HL-60 (cell line): ENCODE measurements around the gene PC.
A peak's percentile ranks its signal among the peaks of the same experiment; 100 is the strongest.

ENCODE experiments used
- DNase-seq, 2 experiments: peaks; one replicate each; pipeline ENCODE4 v3.0.0-alpha.2; 2010 to 2020; ENCODE audit warnings: low read depth in 1 of 2, low spot score in 1 of 2
- H3K27ac ChIP-seq: fragments of 250-450 bp; sonication (Bioruptor Pico); replicated peaks from 2 replicates; pipeline ENCODE4 v1.5.1; 2020; ENCODE audit warnings: mild to moderate bottlenecking, moderate library complexity
- H3K27me3 ChIP-seq: fragments of 250-450 bp; sonication (Bioruptor Pico); 2 replicates; pipeline ENCODE4 v1.5.1; 2021; ENCODE audit warnings: mild to moderate bottlenecking, moderate library complexity; ENCODE audit not compliant: insufficient read depth, poor library complexity, severe bottlenecking
- H3K4me3 ChIP-seq: replicated peaks from 2 replicates; pipeline ENCODE4 v1.5.1; 2011; ENCODE audit warnings: mild to moderate bottlenecking, control low read depth, low read length; ENCODE audit not compliant: insufficient read depth
- GABPA ChIP-seq: IDR thresholded peaks from 2 replicates; pipeline ENCODE4 v1.6.1; 2012; ENCODE audit warnings: low read depth
- POLR2AphosphoS5 ChIP-seq: IDR thresholded peaks from 2 replicates; pipeline ENCODE4 v1.6.1; 2012; ENCODE audit warnings: low read depth
- SPI1 ChIP-seq: IDR thresholded peaks from 2 replicates; pipeline ENCODE4 v1.6.1; 2012; ENCODE audit warnings: low read depth, mild to moderate bottlenecking, borderline replicate concordance
- TF ChIP-seq, protein P1 (sequence below): IDR thresholded peaks from 2 replicates; pipeline ENCODE4 v1.6.1; 2012; ENCODE audit warnings: low read depth; ENCODE audit not compliant: insufficient replicate concordance
- TF ChIP-seq, protein P2 (sequence below): IDR thresholded peaks from one replicate; pipeline ENCODE4 v1.5.1; 2011; ENCODE audit warnings: low read length, control low read depth, inconsistent platforms; ENCODE audit not compliant: insufficient read depth

Gene PC

DNA sequence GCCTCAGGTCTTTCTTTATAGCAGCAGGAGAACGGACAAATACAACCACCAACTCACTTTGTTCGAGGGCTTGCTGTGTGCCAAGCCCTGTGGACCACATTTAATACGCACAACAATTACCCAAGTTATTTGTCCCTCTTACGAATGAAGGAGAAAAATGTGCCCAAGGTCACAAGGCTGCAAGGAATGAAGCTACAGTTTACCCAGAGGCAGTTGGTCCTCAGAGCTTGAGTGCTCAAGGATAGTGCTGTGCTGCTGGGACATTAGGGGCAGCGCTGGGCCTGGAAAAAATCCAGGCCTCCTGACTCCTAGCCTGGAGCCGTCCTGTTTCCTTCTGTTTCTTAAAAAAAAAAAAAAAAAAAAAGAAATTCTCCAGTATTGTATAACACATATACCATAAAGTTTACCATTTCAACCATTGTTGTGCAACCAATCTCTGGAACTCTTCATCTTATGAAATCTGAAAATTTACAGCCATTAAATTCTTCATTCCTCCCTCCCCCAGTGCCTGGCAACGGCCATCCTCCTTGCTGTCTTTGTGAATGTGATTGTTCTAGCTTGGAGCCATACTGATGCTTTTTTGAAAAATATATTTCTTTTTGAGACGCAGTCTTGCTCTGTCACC, 15.9 kb upstream of the PC start:
- no peak for DNase-seq
- TF ChIP-seq POLR2AphosphoS5 = no peak
- TF ChIP-seq GABPA = no peak
- TF ChIP-seq SPI1 = no peak
- TF ChIP-seq, protein P1, sequence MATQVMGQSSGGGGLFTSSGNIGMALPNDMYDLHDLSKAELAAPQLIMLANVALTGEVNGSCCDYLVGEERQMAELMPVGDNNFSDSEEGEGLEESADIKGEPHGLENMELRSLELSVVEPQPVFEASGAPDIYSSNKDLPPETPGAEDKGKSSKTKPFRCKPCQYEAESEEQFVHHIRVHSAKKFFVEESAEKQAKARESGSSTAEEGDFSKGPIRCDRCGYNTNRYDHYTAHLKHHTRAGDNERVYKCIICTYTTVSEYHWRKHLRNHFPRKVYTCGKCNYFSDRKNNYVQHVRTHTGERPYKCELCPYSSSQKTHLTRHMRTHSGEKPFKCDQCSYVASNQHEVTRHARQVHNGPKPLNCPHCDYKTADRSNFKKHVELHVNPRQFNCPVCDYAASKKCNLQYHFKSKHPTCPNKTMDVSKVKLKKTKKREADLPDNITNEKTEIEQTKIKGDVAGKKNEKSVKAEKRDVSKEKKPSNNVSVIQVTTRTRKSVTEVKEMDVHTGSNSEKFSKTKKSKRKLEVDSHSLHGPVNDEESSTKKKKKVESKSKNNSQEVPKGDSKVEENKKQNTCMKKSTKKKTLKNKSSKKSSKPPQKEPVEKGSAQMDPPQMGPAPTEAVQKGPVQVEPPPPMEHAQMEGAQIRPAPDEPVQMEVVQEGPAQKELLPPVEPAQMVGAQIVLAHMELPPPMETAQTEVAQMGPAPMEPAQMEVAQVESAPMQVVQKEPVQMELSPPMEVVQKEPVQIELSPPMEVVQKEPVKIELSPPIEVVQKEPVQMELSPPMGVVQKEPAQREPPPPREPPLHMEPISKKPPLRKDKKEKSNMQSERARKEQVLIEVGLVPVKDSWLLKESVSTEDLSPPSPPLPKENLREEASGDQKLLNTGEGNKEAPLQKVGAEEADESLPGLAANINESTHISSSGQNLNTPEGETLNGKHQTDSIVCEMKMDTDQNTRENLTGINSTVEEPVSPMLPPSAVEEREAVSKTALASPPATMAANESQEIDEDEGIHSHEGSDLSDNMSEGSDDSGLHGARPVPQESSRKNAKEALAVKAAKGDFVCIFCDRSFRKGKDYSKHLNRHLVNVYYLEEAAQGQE = no peak
- TF ChIP-seq, protein P2, sequence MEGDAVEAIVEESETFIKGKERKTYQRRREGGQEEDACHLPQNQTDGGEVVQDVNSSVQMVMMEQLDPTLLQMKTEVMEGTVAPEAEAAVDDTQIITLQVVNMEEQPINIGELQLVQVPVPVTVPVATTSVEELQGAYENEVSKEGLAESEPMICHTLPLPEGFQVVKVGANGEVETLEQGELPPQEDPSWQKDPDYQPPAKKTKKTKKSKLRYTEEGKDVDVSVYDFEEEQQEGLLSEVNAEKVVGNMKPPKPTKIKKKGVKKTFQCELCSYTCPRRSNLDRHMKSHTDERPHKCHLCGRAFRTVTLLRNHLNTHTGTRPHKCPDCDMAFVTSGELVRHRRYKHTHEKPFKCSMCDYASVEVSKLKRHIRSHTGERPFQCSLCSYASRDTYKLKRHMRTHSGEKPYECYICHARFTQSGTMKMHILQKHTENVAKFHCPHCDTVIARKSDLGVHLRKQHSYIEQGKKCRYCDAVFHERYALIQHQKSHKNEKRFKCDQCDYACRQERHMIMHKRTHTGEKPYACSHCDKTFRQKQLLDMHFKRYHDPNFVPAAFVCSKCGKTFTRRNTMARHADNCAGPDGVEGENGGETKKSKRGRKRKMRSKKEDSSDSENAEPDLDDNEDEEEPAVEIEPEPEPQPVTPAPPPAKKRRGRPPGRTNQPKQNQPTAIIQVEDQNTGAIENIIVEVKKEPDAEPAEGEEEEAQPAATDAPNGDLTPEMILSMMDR = no peak
- H3K27ac ChIP-seq = no peak overlapping the region
- H3K27me3 ChIP-seq = no peaks in the 10 kb centered on the region
- H3K4me3 ChIP-seq = no peak overlapping the region

DNA sequence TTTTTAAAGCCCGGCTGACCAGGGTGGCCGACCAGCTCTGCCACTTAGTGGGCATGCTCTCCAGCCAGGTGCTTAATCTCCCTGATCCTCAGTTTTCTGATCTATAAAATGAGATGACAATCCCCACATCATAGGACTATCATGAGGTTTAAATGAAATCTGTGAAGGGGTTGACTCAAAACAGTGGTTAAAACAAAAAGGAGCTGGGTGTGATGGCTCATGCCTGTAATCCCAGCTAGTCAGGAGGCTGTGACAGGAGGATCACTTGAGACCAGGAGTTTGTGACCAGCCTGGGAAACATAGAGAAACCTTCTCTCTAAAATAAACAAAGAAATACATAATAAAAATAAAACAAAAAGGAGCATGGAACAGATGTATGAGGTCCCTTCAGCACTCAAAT, 13.3 kb upstream of the PC start:
- H3K4me3 ChIP-seq = no peak overlapping the region
- no peak for DNase-seq
- no peaks in the 10 kb centered on the region for H3K27me3 ChIP-seq
- no peak overlapping the region for H3K27ac ChIP-seq
- TF ChIP-seq, protein P2 = no peak
- TF ChIP-seq, protein P1 = no peak

DNA sequence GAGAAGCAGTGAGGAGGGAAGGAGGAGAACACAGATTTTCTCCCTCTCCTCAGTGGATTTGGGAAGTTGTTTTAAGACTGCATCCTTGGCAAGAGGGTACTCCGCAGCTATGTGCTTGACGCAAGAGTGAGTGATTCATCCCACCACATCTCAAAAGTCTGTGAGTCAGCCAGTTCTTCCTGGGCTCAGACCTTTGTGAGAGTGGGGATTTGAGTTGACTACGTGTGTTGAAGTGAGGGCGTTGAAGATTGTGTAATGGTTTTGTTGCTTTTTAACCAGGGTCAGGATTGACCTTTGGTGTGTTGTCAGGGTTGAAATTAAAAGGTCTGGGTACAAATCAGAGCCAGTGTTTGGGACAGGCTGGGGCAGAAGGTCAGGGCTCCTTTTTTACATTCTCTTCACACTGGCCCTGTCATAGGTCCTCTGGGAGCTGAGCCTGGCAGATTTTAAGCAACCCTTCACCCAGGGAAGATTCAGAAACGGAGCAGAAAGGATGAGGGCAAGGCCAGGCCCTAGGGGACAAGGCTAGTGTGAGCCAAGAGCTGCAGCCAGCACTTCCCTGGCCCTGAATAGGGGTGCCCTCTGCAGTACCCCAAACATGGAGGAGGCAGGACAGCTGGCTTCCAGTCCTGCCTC, 12.7 kb upstream of the PC start:
- Histone ChIP-seq H3K4me3 (no peak overlapping the region), H3K27ac (no peak overlapping the region), H3K27me3 (no peaks in the 10 kb centered on the region)
- peak; percentile 43 to 57 for DNase-seq
- TF ChIP-seq, protein P1 = no peak
- no peak for TF ChIP-seq SPI1
- TF ChIP-seq POLR2AphosphoS5 = no peak
- no peak for TF ChIP-seq GABPA
- TF ChIP-seq, protein P2 = no peak
